Omental fat pad (tissue), 4 donors: Measurements from ENCODE around the gene WDCP. TPM values are rescaled to one million over a fixed set of nuclear protein-coding genes. Genes with fewer than 3 reads are reported as not detected.
A peak's percentile ranks its signal among the peaks of the same experiment; 100 is the strongest.
"Not testable (repeated sequence)": the region's sequence is repeated elsewhere in the genome, so short reads cannot be mapped to it uniquely, and the experiment has no call there.

Experiments used
- ATAC-seq: fragments of 150-250 bp; one replicate; pipeline ENCODE4 v1.9.1; 2016; ENCODE audit warnings: mild to moderate bottlenecking, moderate library complexity; ENCODE audit not compliant: low FRiP score
- DNase-seq: peaks from one replicate; pipeline ENCODE4 v3.0.0-alpha.2; 2019; ENCODE audit warnings: low spot score
- total RNA-seq, 4 donors: library from RNA; depleted of rRNA; stranded (reverse); fragments of >200 nt; gene quantifications; one replicate each; pipeline ENCODE4 v1.1.0, GENCODE V29; 2016
- TF ChIP-seq, protein P1 (sequence below), 3 donors: fragments of 450-650 bp; IDR thresholded peaks; one replicate each; pipeline ENCODE4 v1.5.1; 2016 to 2017; ENCODE audit warnings: antibody characterized with exemption in 3 of 3, mild to moderate bottlenecking in 3 of 3, moderate library complexity in 2 of 3

WDCP gene
- total RNA-seq, 4 donors from 2014 or later = 3.7 to 7.2 (median 4.1) TPM

DNA sequence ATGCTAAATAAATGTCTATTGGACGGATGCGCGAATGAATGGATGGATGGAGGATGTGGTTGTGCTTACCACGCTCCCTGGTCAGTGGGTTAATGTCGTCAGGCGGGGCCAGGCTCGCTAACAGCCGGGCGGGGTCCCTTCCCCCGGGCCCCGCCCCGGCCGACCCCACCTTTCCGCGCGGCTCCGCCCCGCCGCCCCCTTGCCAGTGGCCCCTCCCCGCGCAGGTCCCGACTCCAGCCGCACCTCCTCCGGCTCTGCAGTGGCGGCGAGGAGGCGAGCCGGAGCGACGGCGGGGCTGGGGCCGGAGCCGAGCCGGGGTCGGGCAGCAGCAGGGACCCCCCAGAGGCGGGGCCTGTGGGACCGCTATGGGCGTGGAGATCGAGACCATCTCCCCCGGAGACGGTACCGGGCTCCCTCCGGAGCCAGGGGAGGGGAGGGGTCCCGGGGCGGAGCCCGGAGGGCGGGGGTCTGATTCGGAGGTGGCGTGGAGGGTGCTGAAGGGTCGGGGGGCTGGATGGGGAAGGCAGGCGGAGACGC, 2.4 kb upstream of the WDCP start, which contains the start of gene FKBP1B:
TSS of gene FKBP1B (plus strand) at position 257 of the 537 bp plus-strand sequence. CDS start at position 366, 109 bp downstream.
- TF ChIP-seq, protein P1, sequence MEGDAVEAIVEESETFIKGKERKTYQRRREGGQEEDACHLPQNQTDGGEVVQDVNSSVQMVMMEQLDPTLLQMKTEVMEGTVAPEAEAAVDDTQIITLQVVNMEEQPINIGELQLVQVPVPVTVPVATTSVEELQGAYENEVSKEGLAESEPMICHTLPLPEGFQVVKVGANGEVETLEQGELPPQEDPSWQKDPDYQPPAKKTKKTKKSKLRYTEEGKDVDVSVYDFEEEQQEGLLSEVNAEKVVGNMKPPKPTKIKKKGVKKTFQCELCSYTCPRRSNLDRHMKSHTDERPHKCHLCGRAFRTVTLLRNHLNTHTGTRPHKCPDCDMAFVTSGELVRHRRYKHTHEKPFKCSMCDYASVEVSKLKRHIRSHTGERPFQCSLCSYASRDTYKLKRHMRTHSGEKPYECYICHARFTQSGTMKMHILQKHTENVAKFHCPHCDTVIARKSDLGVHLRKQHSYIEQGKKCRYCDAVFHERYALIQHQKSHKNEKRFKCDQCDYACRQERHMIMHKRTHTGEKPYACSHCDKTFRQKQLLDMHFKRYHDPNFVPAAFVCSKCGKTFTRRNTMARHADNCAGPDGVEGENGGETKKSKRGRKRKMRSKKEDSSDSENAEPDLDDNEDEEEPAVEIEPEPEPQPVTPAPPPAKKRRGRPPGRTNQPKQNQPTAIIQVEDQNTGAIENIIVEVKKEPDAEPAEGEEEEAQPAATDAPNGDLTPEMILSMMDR (IDR thresholded peaks at IDR 0.05) = no peak
- no peak for DNase-seq
- peak; percentile 66 for ATAC-seq

DNA sequence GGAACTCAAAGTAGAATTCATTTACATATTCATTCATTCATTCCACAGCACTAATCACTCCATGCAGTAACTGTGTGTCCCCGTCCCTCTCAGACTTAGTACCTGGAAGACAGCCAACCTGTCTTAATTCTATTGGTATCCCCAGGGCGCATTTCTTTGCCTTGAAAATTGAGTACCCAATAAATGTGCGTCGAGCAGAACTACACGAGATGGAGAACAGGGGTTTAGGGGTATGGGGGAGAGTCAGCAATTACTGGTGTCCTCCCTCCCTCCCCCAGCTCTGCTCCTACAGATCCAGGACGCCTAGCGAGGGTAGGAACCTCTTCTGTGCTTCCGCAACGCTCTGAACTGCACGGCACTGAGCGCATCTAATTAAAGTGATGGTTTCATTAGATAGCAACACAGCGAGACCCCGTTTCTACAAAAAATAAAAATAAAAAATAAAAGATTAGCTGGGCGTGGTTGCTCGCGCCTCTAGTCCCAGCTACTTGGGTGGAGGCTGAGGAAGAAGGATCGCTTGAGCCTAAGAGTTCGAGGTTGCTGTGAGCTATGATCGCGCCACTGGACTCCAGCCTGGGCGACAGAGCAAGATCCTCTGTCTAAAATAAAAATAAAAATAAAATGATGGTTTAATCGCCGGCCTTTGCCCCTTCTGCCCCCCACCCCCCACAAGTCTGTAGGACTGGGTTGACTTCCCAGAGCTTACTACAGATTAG, 1.7 kb upstream of the WDCP start:
- DNase-seq (no peak), ATAC-seq (no peak)
- TF ChIP-seq, protein P1 (IDR thresholded peaks at IDR 0.05) = no peak

DNA sequence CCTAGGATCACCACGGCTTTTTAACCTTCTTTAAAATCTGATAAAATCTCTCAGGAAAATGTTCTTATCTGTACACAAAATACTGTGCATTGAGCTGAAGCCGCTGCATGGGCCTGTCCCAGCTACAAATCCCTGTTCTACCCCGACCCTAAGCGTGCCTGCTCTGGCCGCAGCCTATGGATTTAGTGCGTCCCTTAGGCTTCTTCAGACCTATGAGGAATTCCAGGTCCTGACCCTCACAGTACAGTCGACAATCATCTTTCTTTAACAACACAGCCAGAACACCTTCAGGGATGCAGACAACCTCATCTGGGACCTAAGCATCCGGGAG, 477 bp upstream of the WDCP start:
- ATAC-seq (no peak), DNase-seq (no peak)
- TF ChIP-seq, protein P1 (IDR thresholded peaks at IDR 0.05) = no peak

DNA sequence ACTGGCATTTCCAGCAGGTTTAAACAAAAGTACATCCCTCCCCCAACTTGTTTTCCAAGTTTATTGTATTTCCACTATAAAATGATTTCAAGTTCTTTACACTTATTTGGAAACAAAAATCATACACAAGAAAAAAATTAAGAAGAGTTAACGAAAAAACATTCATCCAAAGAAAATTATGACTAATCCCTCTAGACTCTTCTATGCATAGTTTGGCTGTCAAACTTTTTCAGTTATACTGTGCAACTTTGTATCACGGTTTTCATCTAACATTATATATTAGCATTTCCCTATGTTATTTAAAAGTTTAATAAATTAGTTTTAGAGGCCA, 627 bp downstream of the WDCP start:
- ATAC-seq (no peak), DNase-seq (no peak)
- TF ChIP-seq, protein P1 (IDR thresholded peaks at IDR 0.05) = no peak

DNA sequence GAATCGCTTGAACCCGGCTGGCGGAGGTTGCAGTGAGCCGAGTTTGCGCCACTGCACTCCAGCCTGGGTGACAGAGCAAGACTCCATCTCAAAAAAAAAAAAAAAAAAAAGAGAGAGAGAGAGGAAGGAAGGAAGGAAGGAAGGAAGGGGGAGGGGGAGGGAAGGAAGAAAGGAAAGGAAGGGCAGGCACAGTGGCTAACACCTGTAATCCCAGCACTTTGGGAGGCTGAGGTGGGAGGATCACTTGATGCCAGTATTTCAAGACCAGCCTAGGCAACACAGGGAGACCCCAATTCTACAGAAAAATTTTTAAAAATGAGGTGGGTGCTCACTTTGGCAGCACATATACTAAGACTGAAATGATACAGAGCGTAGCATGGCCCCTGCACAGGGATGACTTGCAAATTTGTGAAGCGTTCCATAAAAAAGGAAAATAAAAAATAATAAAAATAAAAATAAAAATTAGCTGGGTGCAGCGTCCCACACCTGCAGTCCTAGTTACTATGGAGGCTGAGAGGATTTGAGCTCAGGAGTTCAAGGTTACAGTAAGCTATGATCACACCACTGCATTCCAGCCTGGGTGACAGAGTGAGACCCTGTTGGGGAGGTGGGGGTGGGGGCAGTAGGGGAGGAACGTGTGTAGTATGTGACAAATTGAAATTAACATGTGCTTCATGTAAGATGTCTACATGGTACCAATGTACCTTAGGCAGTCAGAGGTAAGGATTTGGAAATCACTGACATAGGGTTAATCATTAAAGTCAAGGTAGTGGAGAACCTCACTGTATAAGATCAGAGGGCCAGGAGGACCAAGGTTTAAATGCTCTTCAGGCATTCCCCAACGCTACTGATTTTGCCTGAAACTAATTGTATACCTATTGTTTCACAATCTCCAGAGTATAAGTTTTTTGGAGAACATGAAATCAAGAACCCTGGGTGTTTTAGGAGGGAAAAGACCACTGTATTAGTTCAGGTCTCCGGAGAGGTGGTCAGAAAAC, 1.4 kb downstream of the WDCP start:
- DNase-seq (no peak), ATAC-seq (no peak)
- TF ChIP-seq, protein P1 (IDR thresholded peaks at IDR 0.05) = no peak

DNA sequence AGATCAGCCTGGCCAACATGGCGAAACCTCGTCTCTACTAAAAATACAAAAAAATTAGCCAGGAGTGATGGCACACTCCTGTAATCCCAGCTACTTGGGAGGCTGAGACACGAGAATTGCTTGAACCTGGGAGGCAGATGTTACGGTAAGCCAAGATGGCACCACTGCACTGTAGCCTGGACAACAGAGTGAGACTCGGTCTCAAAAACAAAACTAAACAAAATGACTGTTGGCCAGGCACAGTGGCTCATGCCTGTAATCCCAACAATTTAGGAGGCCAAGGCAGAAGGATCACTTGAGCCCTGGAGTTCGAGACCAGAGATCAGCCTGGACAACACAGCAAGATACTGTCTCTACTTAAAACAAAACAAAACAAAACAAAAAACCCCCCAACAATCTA, 4.1 kb downstream of the WDCP start:
- not testable (repeated sequence) for ATAC-seq, DNase-seq

DNA sequence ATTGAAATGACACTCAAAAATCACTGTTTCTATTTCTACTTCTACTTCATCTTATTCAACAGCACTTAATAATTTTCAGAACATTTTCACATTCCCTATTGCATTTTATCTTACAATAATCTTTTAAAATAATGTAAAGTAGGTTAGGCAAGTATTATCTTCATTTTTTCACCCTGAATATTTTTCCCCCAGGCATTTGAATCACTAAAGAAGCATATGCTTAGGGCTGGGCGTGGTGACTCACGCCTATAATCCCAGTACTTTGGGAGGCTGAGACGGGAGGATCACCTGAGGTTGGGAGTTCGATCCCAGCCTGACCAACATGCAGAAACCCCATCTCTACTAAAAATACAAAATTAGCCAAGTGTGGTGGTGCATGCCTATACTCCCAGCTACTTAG, 6.7 kb downstream of the WDCP start:
- DNase-seq (no peak), ATAC-seq (no peak)
- TF ChIP-seq, protein P1 (IDR thresholded peaks at IDR 0.05) = no peak
